CD14-positive monocyte (primary cell): Measurements from ENCODE around the gene RSKR. TPM values are rescaled to one million over a fixed set of nuclear protein-coding genes. Genes with fewer than 3 reads are reported as not detected.

ENCODE experiments used
- DNase-seq, 3 donors: peaks; one replicate each; pipeline ENCODE4 v3.0.0-alpha.2; 2011 to 2022
- H2AFZ ChIP-seq: 2 replicates; pipeline ENCODE4 v1.6.0; 2012; ENCODE audit warnings: mild to moderate bottlenecking, low read depth, low read length, inconsistent platforms; ENCODE audit not compliant: insufficient read depth, poor library complexity, severe bottlenecking
- H3K27ac ChIP-seq, 2 donors: 1 replicate in 1 of 2; 2 replicates in 1 of 2; pipeline ENCODE4 v1.5.1; 2012 to 2013; ENCODE audit warnings: low read length in 2 of 2, control low read depth in 1 of 2, inconsistent platforms in 1 of 2, low read depth in 1 of 2, mild to moderate bottlenecking in 1 of 2
- H3K27me3 ChIP-seq, 2 donors: one replicate each; pipeline versions ENCODE4 v1.6.0 to v1.6.1; 2011 to 2013; ENCODE audit warnings: low read length in 2 of 2; ENCODE audit not compliant: control insufficient read depth in 2 of 2, insufficient read depth in 2 of 2
- H3K36me3 ChIP-seq, 2 donors: replicated peaks in 1 of 2; 1 replicate in 1 of 2; 2 replicates in 1 of 2; pipeline versions ENCODE4 v1.5.1 to v1.6.1; 2012 to 2013; ENCODE audit warnings: low read length in 2 of 2, control low read depth in 1 of 2, inconsistent platforms in 1 of 2, mild to moderate bottlenecking in 1 of 2; ENCODE audit not compliant: insufficient read depth in 2 of 2, control insufficient read depth in 1 of 2
- H3K4me1 ChIP-seq, 2 donors: 1 replicate in 1 of 2; 2 replicates in 1 of 2; pipeline versions ENCODE4 v1.5.1 to v1.6.1; 2012 to 2013; ENCODE audit warnings: low read length in 2 of 2, control low read depth in 1 of 2, inconsistent platforms in 1 of 2, mild to moderate bottlenecking in 1 of 2, moderate library complexity in 1 of 2; ENCODE audit not compliant: insufficient read depth in 2 of 2, control insufficient read depth in 1 of 2
- H3K4me2 ChIP-seq: replicated peaks from 2 replicates; pipeline ENCODE3; 2012; ENCODE audit warnings: low read length, moderate library complexity, mild to moderate bottlenecking; ENCODE audit not compliant: poor library complexity, severe bottlenecking; ENCODE audit errors: extremely low read depth
- H3K4me3 ChIP-seq, 3 experiments: fragments of 200-600 bp in 1 of 3; sonication (generic) in 1 of 3; replicated peaks in 1 of 3; 1 replicate in 2 of 3; 2 replicates in 1 of 3; pipeline ENCODE4 v1.5.1; 2011 to 2013; ENCODE audit warnings: low read length in 3 of 3, mild to moderate bottlenecking in 3 of 3, control low read depth in 2 of 3, low read depth in 2 of 3, inconsistent platforms in 1 of 3, moderate library complexity in 1 of 3
- H3K79me2 ChIP-seq: 2 replicates; pipeline ENCODE4 v1.6.0; 2012; ENCODE audit warnings: mild to moderate bottlenecking, control low read depth, inconsistent platforms, low read length, moderate library complexity; ENCODE audit not compliant: insufficient read depth
- H3K9ac ChIP-seq: 2 replicates; pipeline ENCODE4 v1.6.0; 2017; ENCODE audit warnings: low read length, mild to moderate bottlenecking; ENCODE audit not compliant: insufficient read depth, poor library complexity, severe bottlenecking
- H3K9me3 ChIP-seq, 2 donors: replicated peaks in 1 of 2; 1 replicate in 1 of 2; 2 replicates in 1 of 2; pipeline versions ENCODE4 v1.5.1 to v1.6.1; 2012 to 2013; ENCODE audit warnings: low read length in 2 of 2, control low read depth in 1 of 2; ENCODE audit not compliant: control insufficient read depth in 1 of 2, insufficient read depth in 1 of 2
- H4K20me1 ChIP-seq: 2 replicates; pipeline ENCODE4 v1.6.0; 2012; ENCODE audit warnings: mild to moderate bottlenecking, low read length, control low read depth, moderate library complexity; ENCODE audit not compliant: insufficient read depth
- H3K27ac Mint-ChIP-seq, 7 donors: one replicate each; pipeline ENCODE4 v1.8.0; 2020; ENCODE audit warnings: mild to moderate bottlenecking in 7 of 7, mixed read lengths in 7 of 7, moderate library complexity in 6 of 7, inconsistent platforms in 2 of 7
- H3K27me3 Mint-ChIP-seq, 3 donors: one replicate each; pipeline ENCODE4 v1.8.0; 2021 to 2022; ENCODE audit warnings: low read depth in 3 of 3, mild to moderate bottlenecking in 3 of 3, mixed read lengths in 3 of 3, moderate library complexity in 3 of 3, inconsistent platforms in 1 of 3
- H3K36me3 Mint-ChIP-seq, 2 donors: one replicate each; pipeline ENCODE4 v1.8.0; 2020; ENCODE audit warnings: mixed read lengths in 2 of 2, inconsistent platforms in 1 of 2, mild to moderate bottlenecking in 1 of 2
- H3K4me1 Mint-ChIP-seq: one replicate; pipeline ENCODE4 v1.8.0; 2020; ENCODE audit warnings: mild to moderate bottlenecking, mixed read lengths
- H3K4me3 Mint-ChIP-seq, 2 donors: one replicate each; pipeline ENCODE4 v1.8.0; 2020; ENCODE audit warnings: mild to moderate bottlenecking in 2 of 2, mixed read lengths in 2 of 2, moderate library complexity in 1 of 2
- H3K9me3 Mint-ChIP-seq, 7 donors: one replicate each; pipeline ENCODE4 v1.8.0; 2020 to 2022; ENCODE audit warnings: mixed read lengths in 7 of 7, mild to moderate bottlenecking in 6 of 7, moderate library complexity in 6 of 7, inconsistent platforms in 2 of 7
- CTCF ChIP-seq: fragments of 200-600 bp; IDR thresholded peaks from one replicate; pipeline ENCODE4 v1.8.0; 2022; ENCODE audit warnings: antibody characterized with exemption, mild to moderate bottlenecking
- WGBS: methylation state at CpG from one replicate; pipeline ENCODE4 v1.1.5; 2013; ENCODE audit warnings: missing lambda C conversion rate; ENCODE audit not compliant: insufficient coverage; 5-methylcytosine and 5-hydroxymethylcytosine counted together
- intact Hi-C, 2 donors: fragments of 100-400 bp; cut with micrococcal nuclease; formaldehyde crosslinking; loops; one replicate each; pipeline versions ENCODE4 v1.15.0 to v1.15.1; 2023
- polyA plus RNA-seq, 3 donors: library from polyadenylated mRNA; depleted of rRNA in 1 of 3; unstranded in 2 of 3; stranded (reverse) in 1 of 3; fragments of 300-500 nt in 2 of 3; fragments of >200 nt in 1 of 3; fragmentation: Illumina TruSeq in 2 of 3; gene quantifications; 1 replicate in 2 of 3; 2 replicates in 1 of 3; pipeline ENCODE4 v1.2.3, GENCODE V29; 2012 to 2021

RSKR gene
- polyA plus RNA-seq, 3 donors, result 33.2 TPM; not detected in 2

GRCh38 chr17:28584434-28584833, 29.6 kb downstream of the RSKR start:
- no peaks in the 10 kb centered on the region for H3K4me1 ChIP-seq
- no peak overlapping the region for H3K27ac Mint-ChIP-seq
- H3K27me3 ChIP-seq, result no peaks in the 10 kb centered on the region
- WGBS, result 92% methylated on average over 3 of the region's 3 CpGs
- H3K27me3 Mint-ChIP-seq, result peaks cover 0 to 5% (median 0%) of the 10 kb centered on the region in 3 donors
- intact Hi-C loops, result no loop called here
- no peaks in the 10 kb centered on the region for H3K9me3 ChIP-seq
- no peak for TF ChIP-seq CTCF
- no peak for DNase-seq
- H3K4me3 Mint-ChIP-seq, result no peak overlapping the region
- H2AFZ ChIP-seq, result no peak overlapping the region
- H3K27ac ChIP-seq, result no peak overlapping the region
- no peaks in the 10 kb centered on the region for H3K4me1 Mint-ChIP-seq
- no peak overlapping the region for H3K4me3 ChIP-seq
- no peaks in the 10 kb centered on the region for H4K20me1 ChIP-seq
- H3K4me2 ChIP-seq, result no peak overlapping the region
- peaks cover 65 to 92% of the 10 kb centered on the region in 2 donors for H3K36me3 ChIP-seq
- H3K9me3 Mint-ChIP-seq, result no peaks in the 10 kb centered on the region
- H3K79me2 ChIP-seq, result peaks cover 13% of the 10 kb centered on the region
- no peak overlapping the region for H3K9ac ChIP-seq
- H3K36me3 Mint-ChIP-seq, result peaks cover 33 to 44% of the 10 kb centered on the region in 2 donors

- H3K4me1 ChIP-seq, result no peaks in the 10 kb centered on the region
- H3K27me3 ChIP-seq, result no peaks in the 10 kb centered on the region
- H4K20me1 ChIP-seq, result no peaks in the 10 kb centered on the region
- TF ChIP-seq CTCF, result no peak
- no peak overlapping the region for H3K27ac ChIP-seq
- DNase-seq, result no peak
- H3K4me2 ChIP-seq, result no peak overlapping the region
- no peak overlapping the region for H3K4me3 ChIP-seq
- H3K4me1 Mint-ChIP-seq, result no peaks in the 10 kb centered on the region
- WGBS, result 100% methylated on average over 1 of the region's 2 CpGs
- no peak overlapping the region for H3K9ac ChIP-seq
- no peak overlapping the region for H3K4me3 Mint-ChIP-seq
- intact Hi-C loops, result no loop called here
- H3K27ac Mint-ChIP-seq, result no peak overlapping the region
- peaks cover 35 to 43% of the 10 kb centered on the region in 2 donors for H3K36me3 Mint-ChIP-seq
- H3K9me3 ChIP-seq, result no peaks in the 10 kb centered on the region
- peaks cover 62 to 93% of the 10 kb centered on the region in 2 donors for H3K36me3 ChIP-seq
- no peak overlapping the region for H2AFZ ChIP-seq
- H3K9me3 Mint-ChIP-seq, result no peaks in the 10 kb centered on the region
- H3K79me2 ChIP-seq, result no peaks in the 10 kb centered on the region
- peaks cover 0 to 5% (median 0%) of the 10 kb centered on the region in 3 donors for H3K27me3 Mint-ChIP-seq
Observed at GRCh38 chr17:28582513-28582912, 31.5 kb downstream of the RSKR start.
